Hepatocyte (in vitro differentiated cells): ENCODE results near the gene GNS.

Experiments
- EZH2phosphoT487 ChIP-seq: fragments of 200-600 bp; sonication (generic); IDR thresholded peaks from one replicate; pipeline ENCODE4 v1.6.1; 2018; ENCODE audit warnings: antibody characterized with exemption, mild to moderate bottlenecking, low read depth, moderate library complexity; ENCODE audit not compliant: unreplicated experiment, severe bottlenecking
- TF ChIP-seq, protein P1 (sequence below): fragments of 200-600 bp; sonication (generic); IDR thresholded peaks from 2 replicates; pipeline ENCODE4 v1.5.1; 2016; ENCODE audit warnings: antibody characterized with exemption, mild to moderate bottlenecking; ENCODE audit not compliant: poor library complexity

DNA sequence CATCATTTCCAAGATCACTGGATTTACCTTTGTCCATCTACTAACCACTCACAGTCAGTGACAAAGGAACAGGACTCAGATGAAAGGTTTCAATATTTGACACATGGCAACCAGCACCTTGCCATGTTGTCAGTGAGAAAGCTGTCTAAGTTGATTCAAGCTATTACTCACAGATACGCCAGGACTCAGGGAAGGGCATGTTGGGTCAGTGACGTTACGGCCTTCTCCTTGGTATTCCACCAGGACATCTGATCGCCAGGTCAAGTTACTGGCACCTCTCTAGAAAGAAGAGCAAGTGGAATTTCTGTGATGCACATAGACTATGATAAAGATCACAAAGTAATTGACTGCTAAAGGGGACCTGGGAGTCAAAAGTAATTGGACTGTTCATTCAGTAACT lies 36.4 kb downstream of the GNS start:
- TF ChIP-seq, protein P1, sequence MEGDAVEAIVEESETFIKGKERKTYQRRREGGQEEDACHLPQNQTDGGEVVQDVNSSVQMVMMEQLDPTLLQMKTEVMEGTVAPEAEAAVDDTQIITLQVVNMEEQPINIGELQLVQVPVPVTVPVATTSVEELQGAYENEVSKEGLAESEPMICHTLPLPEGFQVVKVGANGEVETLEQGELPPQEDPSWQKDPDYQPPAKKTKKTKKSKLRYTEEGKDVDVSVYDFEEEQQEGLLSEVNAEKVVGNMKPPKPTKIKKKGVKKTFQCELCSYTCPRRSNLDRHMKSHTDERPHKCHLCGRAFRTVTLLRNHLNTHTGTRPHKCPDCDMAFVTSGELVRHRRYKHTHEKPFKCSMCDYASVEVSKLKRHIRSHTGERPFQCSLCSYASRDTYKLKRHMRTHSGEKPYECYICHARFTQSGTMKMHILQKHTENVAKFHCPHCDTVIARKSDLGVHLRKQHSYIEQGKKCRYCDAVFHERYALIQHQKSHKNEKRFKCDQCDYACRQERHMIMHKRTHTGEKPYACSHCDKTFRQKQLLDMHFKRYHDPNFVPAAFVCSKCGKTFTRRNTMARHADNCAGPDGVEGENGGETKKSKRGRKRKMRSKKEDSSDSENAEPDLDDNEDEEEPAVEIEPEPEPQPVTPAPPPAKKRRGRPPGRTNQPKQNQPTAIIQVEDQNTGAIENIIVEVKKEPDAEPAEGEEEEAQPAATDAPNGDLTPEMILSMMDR: no peak
- TF ChIP-seq EZH2phosphoT487: no peak
